ENCODE results near the gene PITPNC1.
"Not testable (repeated sequence)": the region's sequence is repeated elsewhere in the genome, so short reads cannot be mapped to it uniquely, and the experiment has no call there.

PITPNC1 gene

DNA sequence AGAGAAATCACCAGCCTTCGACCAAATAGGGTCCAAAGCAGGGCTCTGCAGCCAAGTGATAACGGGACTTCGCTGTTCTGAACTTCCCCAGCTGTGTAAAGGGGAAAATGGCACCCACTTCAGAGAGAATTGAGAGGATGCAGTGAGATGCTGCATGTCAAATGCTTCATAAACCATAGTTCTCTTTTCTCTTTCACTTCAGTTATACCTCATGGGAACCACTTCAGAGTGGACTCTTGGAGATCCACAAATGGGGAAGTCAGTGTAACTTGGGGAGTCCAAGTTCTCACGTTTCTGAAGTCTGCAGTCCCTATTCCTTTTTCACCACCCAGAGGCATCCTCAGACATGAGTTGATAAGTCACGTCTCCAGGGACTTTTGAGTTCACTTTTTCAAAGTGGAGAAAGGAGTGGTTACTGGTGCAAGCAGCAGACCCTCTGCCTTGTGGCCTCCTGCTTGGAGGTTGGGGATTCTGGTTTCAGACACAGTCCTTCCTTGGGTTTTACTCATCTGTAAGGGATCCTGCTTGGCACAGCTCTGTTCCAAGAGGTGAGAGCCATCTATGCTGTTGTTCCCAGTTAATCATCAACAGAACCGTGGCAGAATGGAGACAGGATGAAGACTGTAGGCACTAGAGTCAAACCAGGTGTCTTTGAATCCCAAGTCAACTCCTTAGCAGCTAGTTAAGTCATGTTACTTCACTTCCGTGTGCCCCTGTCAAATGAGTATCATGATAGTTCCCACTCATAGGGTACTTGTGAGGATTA is 217.2 kb downstream of the PITPNC1 start:
- no peak for DNase-seq

DNA sequence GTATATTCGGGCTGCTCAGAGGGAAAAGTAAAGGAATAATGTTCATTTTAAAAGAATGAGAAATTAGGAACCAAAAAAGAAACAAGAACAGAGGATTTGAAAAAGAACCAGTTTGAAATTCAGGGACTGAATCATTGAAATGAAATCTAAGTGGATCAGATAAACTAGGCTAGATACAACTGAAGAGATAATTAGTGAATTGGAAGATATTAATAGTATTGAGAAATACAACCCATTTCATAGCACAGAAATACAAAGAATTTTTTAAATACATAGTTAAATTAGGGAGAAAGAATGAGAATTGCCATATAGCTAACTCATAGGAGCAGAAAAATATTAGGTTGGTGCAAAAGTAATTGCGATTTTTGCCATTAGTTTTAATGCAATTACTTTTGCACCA is 223.3 kb downstream of the PITPNC1 start:
- no peak for DNase-seq

DNA sequence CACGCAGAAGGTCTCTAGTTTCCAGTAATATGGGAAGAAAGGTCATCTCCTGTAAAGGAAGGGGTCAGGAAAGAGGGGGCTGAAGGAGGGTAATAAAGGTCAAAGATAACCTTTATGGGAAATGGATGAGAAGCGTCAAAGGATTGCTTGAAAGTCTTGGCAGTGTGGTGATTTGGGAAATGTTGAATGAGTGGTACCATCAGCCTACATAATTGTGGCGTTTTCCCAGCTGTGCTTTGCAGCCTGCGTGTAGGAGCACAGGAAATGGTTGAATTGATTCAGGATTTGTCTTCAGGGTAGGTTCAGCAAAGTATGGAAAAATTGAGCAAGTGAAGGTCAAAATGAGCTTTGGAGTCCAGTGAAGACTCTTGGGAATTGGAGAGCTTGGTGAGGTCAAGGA is 224.8 kb downstream of the PITPNC1 start:
- no peak for DNase-seq

DNA sequence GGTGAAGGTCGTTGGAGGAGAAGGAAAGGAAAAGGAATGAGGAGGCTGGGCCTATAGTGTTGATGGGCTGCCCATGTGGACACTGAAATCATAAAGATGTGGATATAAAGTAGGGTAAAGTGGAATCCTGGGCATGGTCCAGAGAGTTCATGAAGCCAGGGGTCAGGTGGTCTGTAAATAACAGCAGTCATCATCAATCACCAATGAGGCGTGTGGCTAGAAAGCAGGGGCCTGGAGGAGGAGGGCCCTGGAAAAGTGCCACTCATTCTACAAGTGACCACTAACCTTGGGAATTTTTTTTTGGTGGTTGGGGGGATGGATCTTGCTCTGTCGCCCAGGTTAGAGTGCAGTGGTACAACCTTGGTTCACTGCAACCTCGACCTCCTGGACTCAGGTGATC is 225.4 kb downstream of the PITPNC1 start:
- DNase-seq: no peak

DNA sequence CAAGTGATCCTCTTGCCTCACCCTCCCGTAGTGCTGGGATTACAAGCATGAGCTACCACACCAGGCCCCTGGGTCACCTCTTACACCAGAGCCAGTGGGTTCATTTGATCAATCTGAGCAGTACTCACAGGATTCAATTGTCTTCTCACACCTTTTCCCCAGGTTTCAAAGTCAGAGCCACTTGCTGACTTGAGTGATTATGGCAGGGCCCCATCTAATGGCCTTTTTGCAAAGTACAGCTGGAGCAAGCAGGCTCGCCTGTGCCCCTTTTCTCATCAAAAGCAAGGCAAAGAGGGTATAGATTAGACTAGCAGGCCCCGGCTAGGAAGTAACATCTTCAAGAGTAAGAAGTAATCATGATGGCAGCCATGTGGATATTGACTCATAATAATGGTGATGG is 225.9 kb downstream of the PITPNC1 start:
- no peak for DNase-seq

DNA sequence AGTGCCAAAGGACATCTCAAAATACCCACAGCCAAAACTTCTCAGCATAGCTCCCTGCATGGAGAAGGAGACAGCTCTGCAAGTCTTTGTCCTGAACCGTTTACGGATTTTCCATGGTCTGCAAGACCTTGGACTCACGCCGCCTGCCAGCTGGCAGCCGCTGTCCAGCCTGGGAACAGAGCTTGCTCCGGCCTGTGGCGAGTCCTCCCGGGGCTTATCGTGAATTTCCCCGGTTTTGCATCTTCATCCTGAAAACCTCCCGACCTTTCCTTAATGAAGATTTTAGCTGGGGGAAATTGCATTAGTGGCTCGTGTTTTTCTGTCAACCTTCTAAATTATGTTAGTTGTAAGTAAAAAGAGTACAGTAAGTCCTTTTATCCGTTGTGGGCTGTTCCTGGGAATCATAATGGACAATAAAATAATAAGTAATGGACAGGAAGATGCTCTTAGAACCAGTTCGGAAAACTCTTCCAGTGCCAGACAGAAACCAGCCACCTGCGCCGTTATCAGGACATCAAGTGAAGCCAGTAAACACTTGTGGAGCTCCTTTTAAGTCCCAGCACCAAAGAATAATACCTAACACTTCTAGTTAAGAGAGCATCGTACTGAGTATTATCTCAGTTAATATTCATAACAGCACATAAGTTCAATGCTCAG is 228.3 kb downstream of the PITPNC1 start:
- peak; percentile 62 for DNase-seq

DNA sequence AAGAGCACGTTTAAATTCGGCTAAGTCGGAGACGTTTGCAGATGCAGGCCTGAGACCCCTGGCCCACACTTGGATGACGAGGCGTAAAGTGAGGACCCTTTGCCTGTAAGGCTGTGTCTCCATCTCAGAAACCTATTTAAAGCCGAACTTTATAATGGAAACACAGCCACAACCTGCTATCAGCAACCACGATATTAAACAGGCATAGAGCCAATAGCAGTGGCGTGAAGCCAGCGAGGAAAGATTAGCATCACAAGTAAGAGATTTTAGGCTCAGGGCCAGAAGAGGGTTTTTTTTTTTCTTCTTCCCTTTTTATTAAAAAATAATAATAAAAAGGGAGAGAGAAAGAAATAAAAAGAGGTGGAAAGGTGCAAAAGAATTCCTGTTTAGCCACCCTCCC is 229.4 kb downstream of the PITPNC1 start:
- no peak for DNase-seq

DNA sequence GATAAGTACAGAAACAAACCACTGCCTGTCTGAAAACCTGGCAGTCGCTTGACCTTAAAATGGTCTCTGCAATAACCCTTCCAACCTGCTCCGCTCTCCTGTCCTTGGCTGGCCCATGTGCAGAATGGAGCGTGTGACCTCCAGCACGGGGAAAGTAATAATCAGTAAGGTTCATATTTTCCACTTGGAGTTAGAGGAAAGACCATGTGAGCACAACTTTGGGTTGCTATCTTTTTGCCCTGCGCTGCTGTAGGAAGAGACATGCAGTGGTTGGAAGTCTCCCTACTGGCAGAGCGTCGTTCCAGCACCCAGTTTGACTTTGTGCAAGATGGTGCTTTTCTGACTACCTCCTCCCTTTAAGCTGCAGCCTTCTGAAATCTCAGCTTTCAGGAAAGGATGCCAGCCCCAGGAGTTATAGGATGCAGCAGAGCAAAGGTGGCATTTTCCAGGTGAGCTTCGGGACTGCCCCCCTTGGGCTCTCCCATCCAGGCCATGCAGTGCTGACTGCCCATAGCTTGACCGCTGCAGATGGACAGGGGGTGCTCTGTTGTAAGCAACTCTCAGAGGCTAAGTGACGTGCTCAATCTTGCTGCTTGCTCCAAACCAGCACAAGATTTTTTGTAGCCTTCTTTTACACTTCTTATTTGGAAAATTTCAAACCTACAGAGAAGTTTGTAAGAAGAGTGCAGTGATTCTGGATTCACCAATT is 230.0 kb downstream of the PITPNC1 start:
- DNase-seq: no peak

DNA sequence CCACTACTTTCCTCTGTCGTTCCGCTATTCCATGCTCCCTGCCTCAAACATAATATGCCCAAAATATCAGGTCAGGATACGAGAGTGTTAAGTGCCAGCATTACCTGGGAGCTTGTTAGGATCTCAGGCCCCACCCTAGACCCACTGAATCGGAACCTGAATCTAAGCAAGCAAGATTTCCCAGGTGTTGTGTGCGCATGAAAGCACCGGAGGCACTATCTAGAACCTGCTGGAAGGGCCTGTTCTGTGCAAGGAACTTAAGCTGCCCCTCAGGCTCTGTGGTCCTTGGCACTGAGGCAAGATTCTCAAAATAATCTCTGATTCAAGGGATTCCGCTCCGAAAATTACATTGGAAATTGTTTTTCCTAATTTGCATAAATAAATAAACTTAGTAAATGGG is 233.0 kb downstream of the PITPNC1 start:
- no peak for DNase-seq

DNA sequence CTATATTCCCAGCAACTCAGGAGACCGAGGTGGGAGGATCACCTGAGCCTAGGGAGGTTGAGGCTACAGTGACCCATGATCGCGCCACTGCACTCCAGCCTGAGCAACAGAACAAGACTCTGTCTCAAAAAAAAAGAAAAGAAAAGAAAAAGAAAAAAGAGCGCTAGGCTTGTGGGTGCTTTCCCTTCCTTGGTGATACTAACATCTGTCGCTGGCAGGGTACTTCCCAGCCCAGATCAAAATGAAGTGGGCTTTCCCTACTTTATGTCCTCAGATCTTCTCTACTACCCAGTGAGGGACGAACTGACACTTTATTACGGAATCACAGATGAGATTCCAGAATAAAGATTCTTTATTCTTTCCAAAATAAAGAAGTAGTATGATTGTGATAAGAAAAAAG is 236.9 kb downstream of the PITPNC1 start:
- DNase-seq: no peak

DNA sequence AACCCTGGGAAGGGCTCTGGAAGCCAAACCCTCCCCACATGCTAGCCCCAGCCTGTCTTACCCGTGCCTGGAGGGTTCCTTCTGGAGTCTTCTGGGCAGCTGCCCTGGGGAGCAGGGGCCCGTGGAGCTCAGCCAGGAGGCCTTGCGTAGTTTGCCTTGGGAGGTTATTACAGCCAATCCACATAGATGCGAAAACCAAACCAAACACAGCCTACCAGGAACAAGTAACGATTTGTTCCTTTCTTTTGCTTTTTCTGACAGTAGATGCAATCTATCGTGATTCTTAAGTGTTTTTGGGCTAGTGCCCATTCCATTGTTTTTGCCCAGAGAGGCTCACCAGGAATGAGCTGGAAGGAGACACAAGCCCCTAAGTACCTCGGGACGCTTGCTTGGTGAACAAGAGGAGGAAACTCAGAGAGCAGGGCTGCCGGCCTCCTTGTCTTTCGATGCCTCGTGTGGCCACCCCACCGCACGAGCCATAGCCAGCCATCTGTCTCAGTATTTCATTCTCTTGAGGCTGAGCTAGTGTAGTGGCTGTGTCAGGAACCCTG is 238.0 kb downstream of the PITPNC1 start:
- DNase-seq: peak; percentile 61

DNA sequence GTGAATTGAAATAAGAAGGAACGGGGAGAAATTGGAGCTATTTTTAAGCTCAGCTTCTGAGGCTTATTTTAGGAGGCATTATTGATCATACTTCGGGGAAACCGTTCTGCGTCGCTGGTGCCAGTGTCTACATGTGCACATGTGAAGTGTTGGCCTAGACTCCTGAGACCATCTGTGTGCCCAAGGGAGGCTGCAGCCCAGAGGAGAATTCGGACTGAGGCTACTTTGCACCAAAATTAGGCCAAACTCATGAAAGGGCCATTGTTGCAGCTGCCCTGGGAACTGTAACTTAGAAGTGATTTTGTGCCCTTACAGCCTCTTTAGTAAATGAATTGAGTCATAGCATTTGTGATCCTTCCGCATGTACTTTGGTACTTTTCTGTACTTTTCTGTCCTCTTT is 238.7 kb downstream of the PITPNC1 start:
- no peak for DNase-seq

DNA sequence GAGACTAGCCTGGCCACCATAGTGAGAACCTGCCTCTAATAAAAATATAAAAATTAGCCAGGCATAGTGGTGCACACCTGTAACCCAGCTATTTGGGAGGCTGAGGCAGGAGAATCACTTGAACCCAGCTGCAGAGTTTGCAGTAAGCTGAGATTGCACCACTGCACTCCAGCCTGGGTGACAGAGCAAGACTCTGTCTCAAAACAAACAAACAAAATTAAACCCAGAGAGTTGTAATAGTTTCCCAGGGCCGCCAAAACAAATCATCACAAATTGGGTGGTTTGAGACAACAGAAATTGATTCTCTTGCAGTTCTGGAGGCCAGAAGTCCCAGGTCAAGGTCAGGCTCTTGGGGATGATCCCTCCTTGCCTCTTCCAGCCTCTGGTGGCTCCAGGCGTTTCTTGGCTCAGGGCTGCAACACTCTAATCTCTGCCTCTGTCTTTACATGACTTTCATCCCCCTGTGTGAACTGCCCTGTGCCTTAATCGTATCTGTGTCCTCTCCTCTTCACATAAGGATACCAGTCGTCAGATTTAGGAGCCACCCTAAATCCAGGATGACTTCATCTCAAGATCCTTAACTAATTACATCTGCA is 240.3 kb downstream of the PITPNC1 start:
- no peak for DNase-seq

DNA sequence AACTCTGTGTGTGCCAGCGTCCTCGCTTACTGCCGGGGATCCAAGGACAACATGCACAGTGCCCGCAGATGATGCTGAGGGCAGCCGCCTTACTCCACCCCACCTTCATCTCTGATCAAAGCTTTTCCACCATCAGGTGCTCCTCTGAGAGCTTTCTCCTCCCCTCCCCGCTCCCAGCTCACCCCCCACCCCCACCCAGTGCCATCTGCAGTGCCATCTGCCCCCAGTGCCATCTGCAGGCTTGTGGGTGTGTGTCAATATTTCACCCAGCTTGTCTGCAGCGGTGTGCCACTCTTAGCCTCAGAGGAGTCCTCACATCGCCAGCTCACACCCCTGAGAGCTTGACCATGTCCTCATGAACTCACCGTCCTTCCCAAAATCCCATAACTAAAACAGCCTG is 242.5 kb downstream of the PITPNC1 start:
- DNase-seq: no peak

DNA sequence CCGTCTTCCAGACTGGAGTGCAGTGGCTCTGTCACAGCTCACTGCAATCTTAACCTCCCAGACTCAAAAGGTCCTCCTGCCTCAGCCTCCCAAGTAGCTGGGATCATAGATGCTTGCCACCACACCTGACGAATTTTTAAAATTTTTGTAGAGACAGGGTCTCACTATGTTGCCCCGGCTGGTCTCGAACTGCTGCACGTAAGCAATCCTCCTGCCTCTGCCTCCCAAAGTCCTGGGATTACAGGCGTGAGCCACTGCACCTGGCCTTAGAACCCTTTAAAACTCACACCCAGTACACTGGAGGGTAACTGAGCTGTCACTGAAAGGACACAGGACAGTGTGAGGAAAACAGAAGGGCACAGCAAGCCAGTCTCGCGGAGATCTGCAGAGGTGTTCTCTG is 243.0 kb downstream of the PITPNC1 start:
- no peak for DNase-seq

DNA sequence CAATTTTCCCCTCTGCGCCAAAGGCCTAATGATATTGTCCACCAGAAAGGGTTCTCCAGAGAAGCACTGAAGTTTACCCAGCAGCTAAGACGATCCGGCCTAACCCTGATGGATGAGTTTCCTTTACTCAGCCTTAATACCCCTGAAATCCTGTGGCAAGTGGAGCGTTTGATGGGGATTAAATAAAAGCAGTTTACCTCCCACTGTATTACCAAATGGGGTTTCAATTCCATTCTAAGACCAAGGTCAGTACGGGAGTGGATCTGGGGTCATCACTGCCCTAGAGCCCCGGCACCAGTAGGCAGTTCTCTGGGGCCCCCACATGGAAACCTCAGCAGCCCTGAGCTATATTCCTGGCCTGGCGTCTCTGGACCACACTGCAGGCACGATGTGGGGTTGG is 243.6 kb downstream of the PITPNC1 start:
- DNase-seq: no peak

DNA sequence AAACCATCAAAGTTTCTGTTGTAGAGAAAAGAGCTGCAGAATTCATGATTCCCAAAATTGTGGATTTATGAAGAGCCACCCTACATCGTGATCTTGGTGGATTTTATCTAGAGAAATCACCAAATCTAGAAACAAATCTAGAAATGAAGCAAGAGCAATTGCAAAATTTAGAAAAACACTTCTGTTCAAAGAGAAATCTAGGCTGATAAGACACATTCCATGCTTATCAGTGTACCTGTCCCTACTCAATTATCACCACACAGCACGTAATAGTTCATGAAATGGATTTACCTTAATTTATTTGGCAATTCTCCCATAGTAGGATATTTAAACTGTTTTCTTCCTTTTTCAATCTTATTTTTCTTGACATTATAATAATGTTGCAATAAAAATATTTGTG is 246.7 kb downstream of the PITPNC1 start:
- DNase-seq: no peak

DNA sequence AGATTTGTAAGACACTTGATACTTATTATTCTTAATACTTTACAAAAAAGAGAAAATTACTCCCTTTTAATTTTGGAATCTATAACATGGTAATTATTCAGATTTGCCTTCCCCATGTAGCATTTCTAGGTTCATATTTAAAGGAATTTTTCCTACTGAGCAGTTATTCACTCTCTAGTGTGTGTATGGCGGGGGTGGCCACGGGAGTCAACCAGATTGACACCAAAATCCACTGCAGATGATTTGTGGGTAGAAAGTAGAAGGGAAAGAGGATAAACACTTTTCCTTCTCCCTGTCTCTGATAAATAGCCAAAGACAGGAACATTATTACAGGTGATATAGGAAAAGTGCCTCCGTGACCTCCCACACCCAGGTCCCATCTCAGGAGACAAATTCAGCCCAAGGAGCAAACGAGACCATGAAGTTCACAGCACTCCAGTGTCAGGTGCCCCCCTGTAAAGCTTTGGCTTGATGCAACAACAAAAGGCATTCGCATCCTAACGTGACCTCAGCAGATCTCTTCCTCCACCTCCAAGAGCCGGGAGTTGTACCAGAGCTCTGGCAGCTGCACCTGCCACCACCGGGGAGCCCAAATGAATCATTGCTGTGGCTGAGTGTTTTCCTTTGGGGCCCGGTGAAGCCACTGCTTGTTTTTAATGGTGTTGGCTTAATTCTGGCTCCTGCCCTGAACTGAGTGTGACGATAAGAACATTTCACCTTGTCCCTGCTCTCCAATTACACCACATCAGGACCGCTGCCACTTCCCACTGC is 248.0 kb downstream of the PITPNC1 start:
- no peak for DNase-seq

DNA sequence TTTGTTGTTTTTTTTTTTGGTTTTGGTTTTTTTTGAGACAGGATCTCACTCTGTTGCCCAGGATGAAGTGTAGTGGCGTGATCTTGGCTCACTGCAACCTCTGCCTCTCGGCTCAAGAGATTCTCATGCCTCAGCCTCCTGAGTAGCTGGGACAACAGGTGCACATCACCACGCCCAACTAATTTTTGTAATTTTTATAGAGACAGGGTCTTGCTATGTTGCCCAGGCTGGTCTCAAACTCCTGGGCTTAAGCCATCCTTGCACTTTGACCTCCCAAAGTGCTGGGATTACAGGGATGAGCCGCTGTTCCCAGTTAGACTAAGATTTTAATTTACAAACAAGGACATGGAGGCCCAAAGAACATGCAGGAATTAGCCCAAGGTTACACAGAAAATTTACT is 248.9 kb downstream of the PITPNC1 start:
- DNase-seq: no peak

DNA sequence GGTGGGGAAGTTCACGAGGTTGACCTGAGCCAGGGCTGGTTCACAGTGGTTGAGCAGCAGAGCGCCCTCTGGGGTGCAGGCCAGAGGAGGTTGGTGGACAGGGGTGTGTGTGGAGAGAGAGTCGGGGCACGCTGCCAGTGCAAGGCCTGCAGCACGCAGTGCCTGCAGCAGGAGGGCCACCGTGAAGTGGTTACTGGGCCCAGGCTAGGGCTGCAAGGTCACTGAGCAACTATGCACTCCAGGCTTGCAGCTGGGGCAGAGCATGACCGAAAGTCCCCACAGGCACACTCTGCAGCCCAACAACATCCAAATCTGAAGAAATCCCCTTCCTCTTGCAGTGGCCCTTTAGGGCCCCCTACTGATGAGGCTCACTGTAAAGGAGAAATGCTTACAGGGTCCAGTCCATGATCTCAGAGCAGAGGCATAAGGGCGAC is 251.5 kb downstream of the PITPNC1 start:
- no peak for DNase-seq

DNA sequence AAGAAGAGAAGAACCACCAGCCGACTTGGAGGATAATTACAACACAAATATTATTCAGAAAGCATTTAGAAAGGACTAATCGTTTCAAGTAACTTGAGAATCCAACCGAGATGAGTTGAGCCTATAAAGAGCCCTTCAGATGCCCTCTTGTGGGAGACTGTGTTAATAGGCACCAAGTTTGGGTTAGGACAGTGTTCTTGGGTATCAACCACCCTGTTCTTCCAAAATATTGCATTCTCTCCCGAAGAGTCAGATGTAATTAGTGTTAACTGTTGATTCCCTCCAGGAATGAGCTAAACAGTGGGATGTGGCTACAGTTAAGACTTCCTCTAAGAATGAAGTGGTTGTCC is 252.9 kb downstream of the PITPNC1 start:
- DNase-seq: peak; percentile 13

DNA sequence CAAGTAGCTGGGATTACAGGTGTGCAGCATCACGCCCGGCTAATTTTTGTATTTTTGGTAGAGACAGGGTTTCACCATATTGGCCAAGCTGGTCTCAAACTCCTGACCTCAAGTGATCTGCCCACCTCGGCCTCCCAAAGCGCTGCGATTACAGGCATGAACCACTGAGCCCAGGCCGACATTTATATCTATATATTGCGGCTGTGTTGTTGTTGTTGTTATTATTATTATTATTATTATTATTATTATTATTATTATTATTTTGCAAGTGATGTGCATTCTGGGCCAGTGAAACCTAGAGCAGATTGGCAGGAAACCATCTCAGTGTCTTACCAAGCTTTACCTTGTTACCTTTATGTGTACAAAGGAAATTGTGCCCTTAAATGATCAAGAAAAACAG is 253.8 kb downstream of the PITPNC1 start:
- DNase-seq: not testable (repeated sequence)

DNA sequence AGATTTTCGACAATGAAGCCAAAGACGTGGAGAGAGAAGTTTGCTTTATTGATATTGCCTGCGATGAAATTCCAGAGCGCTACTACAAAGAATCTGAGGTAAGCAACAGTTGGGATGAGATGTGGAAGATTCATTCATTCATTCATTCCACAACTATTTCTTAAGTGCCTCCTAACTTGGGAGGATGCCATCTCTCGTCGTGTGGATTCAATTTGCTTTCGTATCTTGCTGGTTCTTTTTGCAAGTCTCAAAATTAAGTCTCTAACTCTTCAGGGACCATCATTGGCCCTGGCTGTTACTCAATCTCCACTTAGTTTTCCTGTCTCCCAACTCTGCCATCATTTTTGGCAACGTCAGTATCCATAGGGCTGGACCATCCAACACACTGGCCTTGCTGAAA is 255.1 kb downstream of the PITPNC1 start:
- DNase-seq: no peak
